DND-41 (cell line): ENCODE results near the gene ENPEP.
"Not testable (repeated sequence)": the region's sequence is repeated elsewhere in the genome, so short reads cannot be mapped to it uniquely, and the experiment has no call there.

Source experiments
- ATAC-seq: fragments of 200-7000 bp; cut with Tn5 transposase; 3 replicates; pipeline ENCODE4 v1.9.1; 2021; ENCODE audit warnings: low read depth; ENCODE audit not compliant: insufficient read depth
- DNase-seq: peaks from one replicate; pipeline ENCODE4 v3.0.0-alpha.2; 2020
- H2AFZ ChIP-seq: 2 replicates; pipeline ENCODE4 v1.6.0; 2012; ENCODE audit warnings: low read depth, low read length
- H3K27ac ChIP-seq: 2 replicates; pipeline ENCODE4 v1.5.1; 2012; ENCODE audit warnings: low read length, inconsistent platforms
- H3K27me3 ChIP-seq: fragments of 200-600 bp; sonication (generic); 2 replicates; pipeline ENCODE4 v1.6.0; 2012; ENCODE audit warnings: low read length, mild to moderate bottlenecking, inconsistent platforms; ENCODE audit not compliant: insufficient read depth, poor library complexity
- H3K36me3 ChIP-seq: 2 replicates; pipeline ENCODE4 v1.5.1; 2012; ENCODE audit warnings: low read length, inconsistent platforms; ENCODE audit not compliant: insufficient read depth
- H3K4me1 ChIP-seq: 2 replicates; pipeline ENCODE4 v1.5.1; 2012; ENCODE audit warnings: mild to moderate bottlenecking, low read length; ENCODE audit not compliant: insufficient read depth
- H3K4me2 ChIP-seq: 2 replicates; pipeline ENCODE4 v1.6.0; 2012; ENCODE audit warnings: mild to moderate bottlenecking, moderate library complexity, low read length, inconsistent platforms; ENCODE audit not compliant: insufficient read depth
- H3K4me3 ChIP-seq, 2 experiments: fragments of 200-600 bp in 1 of 2; shearing (Covaris generic) in 1 of 2; 2 replicates each; pipeline ENCODE4 v1.5.1; 2012 to 2016; ENCODE audit warnings: inconsistent platforms in 2 of 2, low read length in 2 of 2, mild to moderate bottlenecking in 2 of 2, low read depth in 1 of 2, moderate library complexity in 1 of 2
- H3K79me2 ChIP-seq: 2 replicates; pipeline ENCODE4 v1.6.0; 2012; ENCODE audit warnings: low read length, inconsistent platforms; ENCODE audit not compliant: insufficient read depth
- H3K9ac ChIP-seq: 2 replicates; pipeline ENCODE4 v1.6.0; 2012; ENCODE audit warnings: low read depth, mild to moderate bottlenecking, inconsistent platforms, low read length, moderate library complexity
- H3K9me3 ChIP-seq: 2 replicates; pipeline ENCODE4 v1.5.1; 2012; ENCODE audit warnings: low read length, moderate library complexity, mild to moderate bottlenecking, inconsistent platforms; ENCODE audit not compliant: insufficient read depth, severe bottlenecking
- H4K20me1 ChIP-seq: 2 replicates; pipeline ENCODE4 v1.6.0; 2012; ENCODE audit warnings: low read length; ENCODE audit not compliant: insufficient read depth
- EZH2 ChIP-seq: IDR thresholded peaks from 3 replicates; pipeline ENCODE4 v1.6.1; 2012; ENCODE audit warnings: borderline replicate concordance, low read depth, mild to moderate bottlenecking, moderate library complexity, low read length, inconsistent platforms; ENCODE audit not compliant: severe bottlenecking
- TF ChIP-seq, protein P1 (sequence below): IDR thresholded peaks from 2 replicates; pipeline ENCODE4 v1.5.1; 2012; ENCODE audit warnings: borderline replicate concordance, low read length, moderate library complexity, mild to moderate bottlenecking; ENCODE audit not compliant: poor library complexity, severe bottlenecking; ENCODE audit errors: extremely low read depth

ENPEP gene

DNA sequence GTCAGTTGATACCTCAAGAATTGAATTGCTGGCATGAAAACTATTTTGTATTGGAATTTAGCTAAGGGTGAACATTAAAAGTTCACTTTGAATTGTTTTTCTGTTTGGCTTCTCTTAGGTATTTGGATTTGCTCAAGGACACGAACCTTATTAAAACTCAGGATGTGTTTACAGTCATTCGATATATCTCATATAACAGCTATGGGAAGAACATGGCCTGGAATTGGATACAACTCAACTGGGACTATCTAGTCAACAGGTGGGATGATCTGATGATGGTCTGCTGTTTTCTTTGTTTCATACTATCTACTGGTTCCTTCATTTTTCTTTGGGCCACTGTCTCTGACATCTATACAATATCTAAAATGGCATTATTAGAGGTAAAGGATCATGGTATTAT is 77.2 kb downstream of the ENPEP start:
- no peak overlapping the region for H3K9ac ChIP-seq
- H4K20me1 ChIP-seq: no peaks in the 10 kb centered on the region
- TF ChIP-seq EZH2: no peak
- TF ChIP-seq, protein P1, sequence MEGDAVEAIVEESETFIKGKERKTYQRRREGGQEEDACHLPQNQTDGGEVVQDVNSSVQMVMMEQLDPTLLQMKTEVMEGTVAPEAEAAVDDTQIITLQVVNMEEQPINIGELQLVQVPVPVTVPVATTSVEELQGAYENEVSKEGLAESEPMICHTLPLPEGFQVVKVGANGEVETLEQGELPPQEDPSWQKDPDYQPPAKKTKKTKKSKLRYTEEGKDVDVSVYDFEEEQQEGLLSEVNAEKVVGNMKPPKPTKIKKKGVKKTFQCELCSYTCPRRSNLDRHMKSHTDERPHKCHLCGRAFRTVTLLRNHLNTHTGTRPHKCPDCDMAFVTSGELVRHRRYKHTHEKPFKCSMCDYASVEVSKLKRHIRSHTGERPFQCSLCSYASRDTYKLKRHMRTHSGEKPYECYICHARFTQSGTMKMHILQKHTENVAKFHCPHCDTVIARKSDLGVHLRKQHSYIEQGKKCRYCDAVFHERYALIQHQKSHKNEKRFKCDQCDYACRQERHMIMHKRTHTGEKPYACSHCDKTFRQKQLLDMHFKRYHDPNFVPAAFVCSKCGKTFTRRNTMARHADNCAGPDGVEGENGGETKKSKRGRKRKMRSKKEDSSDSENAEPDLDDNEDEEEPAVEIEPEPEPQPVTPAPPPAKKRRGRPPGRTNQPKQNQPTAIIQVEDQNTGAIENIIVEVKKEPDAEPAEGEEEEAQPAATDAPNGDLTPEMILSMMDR: no peak
- H2AFZ ChIP-seq: no peak overlapping the region
- H3K36me3 ChIP-seq: peaks cover 66% of the 10 kb centered on the region
- no peaks in the 10 kb centered on the region for H3K9me3 ChIP-seq
- H3K27ac ChIP-seq: no peak overlapping the region
- H3K4me3 ChIP-seq: no peak overlapping the region
- DNase-seq (no peak), ATAC-seq (no peak)
- H3K79me2 ChIP-seq: no peaks in the 10 kb centered on the region
- H3K4me2 ChIP-seq: no peak overlapping the region
- H3K4me1 ChIP-seq: no peaks in the 10 kb centered on the region
- H3K27me3 ChIP-seq: no peaks in the 10 kb centered on the region

DNA sequence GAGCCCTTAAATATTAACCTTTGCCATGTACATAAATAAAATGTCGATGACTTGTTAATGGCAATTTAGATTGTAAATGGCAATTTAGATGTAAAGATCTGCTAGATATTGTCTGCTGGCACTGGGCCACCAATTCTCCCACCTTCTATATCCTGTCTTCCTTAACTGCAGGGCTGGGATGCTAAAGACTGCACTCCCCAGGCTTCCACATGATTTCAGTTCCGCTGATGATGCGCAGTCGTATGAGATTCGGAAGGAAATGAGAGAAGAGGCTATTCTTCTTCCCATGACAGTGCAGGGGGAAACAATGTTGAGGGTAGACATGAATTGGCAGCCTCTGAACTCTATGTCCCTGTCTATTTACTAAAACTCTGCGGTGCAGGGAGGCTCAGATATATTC is 91.3 kb downstream of the ENPEP start:
- 0 out of 3 replicates have a peak, but pooled peaks have one; percentile 12 for ATAC-seq

DNA sequence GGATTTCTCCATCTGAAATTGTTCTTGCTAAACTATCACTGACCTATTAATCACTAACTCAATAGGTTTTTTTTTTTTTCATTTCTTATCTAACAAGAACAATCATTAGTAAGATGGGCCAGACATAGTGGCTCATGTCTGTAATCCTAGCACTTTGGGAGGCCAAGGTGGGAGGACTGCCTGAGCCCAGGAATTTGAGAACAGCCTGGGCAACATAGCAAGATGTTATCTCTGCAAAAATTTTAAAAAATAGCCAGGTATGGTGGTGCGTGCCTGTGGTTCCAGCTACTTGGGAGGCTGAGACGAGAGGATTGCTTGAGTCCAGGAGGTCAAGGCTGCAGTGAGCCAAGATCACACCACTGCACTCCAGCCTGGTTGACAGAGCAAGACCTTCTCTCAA is 100.7 kb downstream of the ENPEP start:
- not testable (repeated sequence) for H3K4me1 ChIP-seq, H4K20me1 ChIP-seq, H3K4me3 ChIP-seq, H3K9ac ChIP-seq, H3K79me2 ChIP-seq, H3K9me3 ChIP-seq, H3K36me3 ChIP-seq, H3K27me3 ChIP-seq, DNase-seq, ATAC-seq, H3K27ac ChIP-seq, H2AFZ ChIP-seq, H3K4me2 ChIP-seq

More for the DNA sequence above, 91.3 kb downstream of the ENPEP start:
- H3K4me3 ChIP-seq: no peak overlapping the region
- no peaks in the 10 kb centered on the region for H3K4me1 ChIP-seq
- no peak overlapping the region for H3K27ac ChIP-seq
- peaks cover 3% of the 10 kb centered on the region; the same call in 1 of the 2 replicates for H3K36me3 ChIP-seq
- no peak for TF ChIP-seq EZH2
- no peak overlapping the region for H3K4me2 ChIP-seq
- H3K9ac ChIP-seq: no peak overlapping the region
- no peaks in the 10 kb centered on the region for H3K9me3 ChIP-seq
- no peak overlapping the region for H2AFZ ChIP-seq
- H3K27me3 ChIP-seq: no peaks in the 10 kb centered on the region
- no peaks in the 10 kb centered on the region for H4K20me1 ChIP-seq
- H3K79me2 ChIP-seq: no peaks in the 10 kb centered on the region
- DNase-seq: no peak

DNA sequence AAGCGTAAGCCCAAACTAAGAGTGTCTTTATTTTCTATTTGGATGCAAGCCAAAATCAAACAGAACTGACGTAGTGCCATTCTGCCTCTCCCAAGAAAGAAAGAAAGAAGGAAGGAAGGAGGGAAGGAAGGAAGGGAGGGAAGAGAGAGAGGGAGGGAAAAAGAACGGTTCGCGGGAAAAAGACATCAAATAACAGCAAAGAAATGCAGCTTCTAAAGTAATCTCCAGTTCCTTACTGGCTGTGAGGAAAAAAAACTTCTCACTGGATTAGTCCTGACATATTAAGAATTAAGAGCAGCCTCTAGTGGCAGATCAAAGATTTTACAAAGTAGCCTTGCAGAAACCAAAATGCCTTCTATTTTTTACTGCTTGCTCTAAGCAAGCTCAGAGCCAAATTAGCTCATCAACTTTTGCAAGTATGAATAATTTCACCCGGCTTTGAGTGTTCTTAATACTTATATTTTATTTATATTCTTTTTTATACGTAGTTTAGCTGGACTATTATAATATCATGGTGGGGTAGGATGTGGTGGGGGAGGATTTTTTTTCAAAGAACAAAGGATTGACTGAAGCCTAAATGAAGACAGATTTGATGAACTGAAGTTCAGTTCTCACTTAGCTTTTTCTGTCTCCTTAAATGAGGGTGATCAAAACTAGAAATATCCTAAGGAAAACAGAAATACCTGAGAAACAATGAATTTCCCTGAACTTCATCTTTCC is 110.3 kb downstream of the ENPEP start:
- DNase-seq (no peak), ATAC-seq (peak; percentile 83)
- Histone ChIP-seq H3K4me3 (no peak overlapping the region), H3K27me3 (no peaks in the 10 kb centered on the region), H3K9me3 (no peaks in the 10 kb centered on the region), H3K4me1 (peaks cover 4% of the 10 kb centered on the region), H3K4me2 (no peak overlapping the region), H4K20me1 (no peaks in the 10 kb centered on the region), H3K9ac (no peak overlapping the region), H3K36me3 (no peaks in the 10 kb centered on the region), H3K79me2 (no peaks in the 10 kb centered on the region), H3K27ac (no peak overlapping the region), H2AFZ (peak overlapping the region; percentile 19; the same call in 1 of the 2 replicates)
- TF ChIP-seq, protein P1: peak; percentile 59
- TF ChIP-seq EZH2: no peak
